ENCODE data around the gene MED13L. TPM values are rescaled to one million over a fixed set of nuclear protein-coding genes. Genes with fewer than 3 reads are reported as not detected.
A peak's percentile ranks its signal among the peaks of the same experiment; 100 is the strongest.

The MED13L gene
- total RNA-seq, 2 experiments from 2014 or later: 112 to 120 TPM

GRCh38 chr12:116202433-116202832 is 75.1 kb downstream of the MED13L start:
- ATAC-seq (ENCODE audit: low read depth) (no peak), DNase-seq (no peak)
- Mint-ChIP-seq H3K27me3 (no peaks in the 10 kb centered on the region), H3K4me3 (no peak overlapping the region), H3K9me3 (no peaks in the 10 kb centered on the region), H3K36me3 (peaks cover 15% of the 10 kb centered on the region), H3K4me1 (peaks cover 7% of the 10 kb centered on the region), H3K27ac (no peak overlapping the region)
- POLR2A ChIA-PET: interaction anchor here (1.2 kb wide), 1 partner anchor 30 kb away, joined by 3 read pairs; no protein-coding TSS in a partner anchor

GRCh38 chr12:116201908-116202307 is 75.6 kb downstream of the MED13L start:
- Mint-ChIP-seq H3K27me3 (no peaks in the 10 kb centered on the region), H3K27ac (no peak overlapping the region), H3K36me3 (peaks cover 15% of the 10 kb centered on the region), H3K9me3 (no peaks in the 10 kb centered on the region), H3K4me3 (no peak overlapping the region), H3K4me1 (peaks cover 6% of the 10 kb centered on the region)
- no peak for ATAC-seq (ENCODE audit: low read depth)
- POLR2A ChIA-PET: interaction anchor here (1.2 kb wide), 1 partner anchor 30 kb away, joined by 3 read pairs; no protein-coding TSS in a partner anchor
- no peak for DNase-seq

- H3K4me1 Mint-ChIP-seq: peaks cover 5% of the 10 kb centered on the region
Measured at GRCh38 chr12:116201359-116201758, 76.1 kb downstream of the MED13L start.

GRCh38 chr12:116200812-116201211 is 76.7 kb downstream of the MED13L start:
- ATAC-seq (ENCODE audit: low read depth) (no peak), DNase-seq (no peak)
- Mint-ChIP-seq H3K9me3 (no peaks in the 10 kb centered on the region), H3K27ac (no peak overlapping the region), H3K4me1 (peaks cover 7% of the 10 kb centered on the region), H3K36me3 (peaks cover 14% of the 10 kb centered on the region), H3K27me3 (no peaks in the 10 kb centered on the region), H3K4me3 (no peak overlapping the region)
- POLR2A ChIA-PET: no interaction called here

More at GRCh38 chr12:116201359-116201758, 76.1 kb downstream of the MED13L start:
- no peaks in the 10 kb centered on the region for H3K9me3 Mint-ChIP-seq
- no peak overlapping the region for H3K27ac Mint-ChIP-seq
- no peaks in the 10 kb centered on the region for H3K27me3 Mint-ChIP-seq
- no peak overlapping the region for H3K4me3 Mint-ChIP-seq
- POLR2A ChIA-PET: interaction anchor here (1.2 kb wide), 1 partner anchor 29 kb away, joined by 3 read pairs; no protein-coding TSS in a partner anchor
- DNase-seq (no peak), ATAC-seq (ENCODE audit: low read depth) (no peak)
- H3K36me3 Mint-ChIP-seq: peaks cover 14% of the 10 kb centered on the region

- Mint-ChIP-seq H3K4me3 (no peak overlapping the region), H3K4me1 (peaks cover 16% of the 10 kb centered on the region)
Measured at GRCh38 chr12:116199160-116199706, 78.3 kb downstream of the MED13L start.

GRCh38 chr12:116196752-116197718 is 80.5 kb downstream of the MED13L start:
- H3K27ac Mint-ChIP-seq: no peak overlapping the region
- POLR2A ChIA-PET: interaction anchor here (0.6 to 0.7 kb wide), 2 partner anchors 9 to 121 kb away, joined by 3 read pairs; no protein-coding TSS in a partner anchor
- H3K9me3 Mint-ChIP-seq: no peaks in the 10 kb centered on the region
- ATAC-seq (ENCODE audit: low read depth) (no peak), DNase-seq (no peak)
- H3K4me3 Mint-ChIP-seq: no peak overlapping the region
- H3K27me3 Mint-ChIP-seq: no peaks in the 10 kb centered on the region
- peaks cover 10% of the 10 kb centered on the region for H3K36me3 Mint-ChIP-seq
- peaks cover 21% of the 10 kb centered on the region for H3K4me1 Mint-ChIP-seq

More at GRCh38 chr12:116199160-116199706, 78.3 kb downstream of the MED13L start:
- H3K27ac Mint-ChIP-seq: no peak overlapping the region
- no peaks in the 10 kb centered on the region for H3K27me3 Mint-ChIP-seq
- no peak for DNase-seq
- H3K9me3 Mint-ChIP-seq: no peaks in the 10 kb centered on the region
- no peak for ATAC-seq (ENCODE audit: low read depth)
- peaks cover 7% of the 10 kb centered on the region for H3K36me3 Mint-ChIP-seq
- POLR2A ChIA-PET: no interaction called here

- ATAC-seq (ENCODE audit: low read depth): no peak
- peaks cover 8% of the 10 kb centered on the region for H3K36me3 Mint-ChIP-seq
- H3K4me1 Mint-ChIP-seq: peaks cover 21% of the 10 kb centered on the region
- DNase-seq: no peak
- no peak overlapping the region for H3K27ac Mint-ChIP-seq
- POLR2A ChIA-PET: interaction anchor here (0.6 to 0.7 kb wide), 2 partner anchors 9 to 120 kb away, joined by 3 to 5 read pairs; no protein-coding TSS in a partner anchor
- no peak overlapping the region for H3K4me3 Mint-ChIP-seq
- H3K27me3 Mint-ChIP-seq: no peaks in the 10 kb centered on the region
- H3K9me3 Mint-ChIP-seq: no peaks in the 10 kb centered on the region
Measured at GRCh38 chr12:116196226-116196625, 81.3 kb downstream of the MED13L start.

GRCh38 chr12:116194935-116195431 is 82.5 kb downstream of the MED13L start:
- H3K36me3 Mint-ChIP-seq: peaks cover 10% of the 10 kb centered on the region
- peak overlapping the region; percentile 54 for H3K4me3 Mint-ChIP-seq
- no peaks in the 10 kb centered on the region for H3K9me3 Mint-ChIP-seq
- peak; percentile 32 for DNase-seq
- peak; percentile 83 for ATAC-seq (ENCODE audit: low read depth)
- H3K4me1 Mint-ChIP-seq: peaks cover 21% of the 10 kb centered on the region
- peak overlapping the region; percentile 60 for H3K27ac Mint-ChIP-seq
- POLR2A ChIA-PET: interaction anchor here (0.8 kb wide), 1 partner anchor 9 kb away, joined by 3 read pairs; no protein-coding TSS in a partner anchor
- H3K27me3 Mint-ChIP-seq: no peaks in the 10 kb centered on the region

GRCh38 chr12:116189692-116190091 is 87.8 kb downstream of the MED13L start:
- POLR2A ChIA-PET: no interaction called here
- H3K27me3 Mint-ChIP-seq: no peaks in the 10 kb centered on the region
- DNase-seq (no peak), ATAC-seq (ENCODE audit: low read depth) (no peak)
- no peak overlapping the region for H3K27ac Mint-ChIP-seq
- H3K4me3 Mint-ChIP-seq: no peak overlapping the region
- H3K36me3 Mint-ChIP-seq: peaks cover 13% of the 10 kb centered on the region
- H3K9me3 Mint-ChIP-seq: no peaks in the 10 kb centered on the region
- H3K4me1 Mint-ChIP-seq: peaks cover 36% of the 10 kb centered on the region

GRCh38 chr12:116188581-116188980 is 88.9 kb downstream of the MED13L start:
- Mint-ChIP-seq H3K27me3 (no peaks in the 10 kb centered on the region), H3K4me1 (peaks cover 36% of the 10 kb centered on the region), H3K4me3 (no peak overlapping the region), H3K9me3 (no peaks in the 10 kb centered on the region), H3K36me3 (peaks cover 13% of the 10 kb centered on the region), H3K27ac (no peak overlapping the region)
- DNase-seq (no peak), ATAC-seq (ENCODE audit: low read depth) (no peak)
- POLR2A ChIA-PET: no interaction called here

GRCh38 chr12:116187151-116187511 is 90.4 kb downstream of the MED13L start:
- POLR2A ChIA-PET: interaction anchor here (0.6 to 1.2 kb wide), 2 partner anchors 11 to 54 kb away, joined by 3 read pairs; no protein-coding TSS in a partner anchor
- peaks cover 43% of the 10 kb centered on the region for H3K4me1 Mint-ChIP-seq
- peak overlapping the region; percentile 22 for H3K27ac Mint-ChIP-seq
- H3K9me3 Mint-ChIP-seq: no peaks in the 10 kb centered on the region
- ATAC-seq (ENCODE audit: low read depth): peak; percentile 61
- peak overlapping the region; percentile 20 for H3K4me3 Mint-ChIP-seq
- no peak for DNase-seq
- no peaks in the 10 kb centered on the region for H3K27me3 Mint-ChIP-seq
- H3K36me3 Mint-ChIP-seq: peaks cover 11% of the 10 kb centered on the region

GRCh38 chr12:116186482-116187150 is 90.9 kb downstream of the MED13L start:
- POLR2A ChIA-PET: interaction anchor here (0.6 to 1.2 kb wide), 2 partner anchors 11 to 55 kb away, joined by 3 read pairs; no protein-coding TSS in a partner anchor
- Mint-ChIP-seq H3K27me3 (no peaks in the 10 kb centered on the region), H3K36me3 (peaks cover 11% of the 10 kb centered on the region), H3K27ac (peak overlapping the region; percentile 22), H3K4me3 (peak overlapping the region; percentile 20), H3K9me3 (no peaks in the 10 kb centered on the region), H3K4me1 (peaks cover 45% of the 10 kb centered on the region)
- ATAC-seq (ENCODE audit: low read depth) (no peak), DNase-seq (no peak)

- ATAC-seq (ENCODE audit: low read depth) (no peak), DNase-seq (no peak)
- Mint-ChIP-seq H3K4me1 (peaks cover 46% of the 10 kb centered on the region), H3K27me3 (no peaks in the 10 kb centered on the region), H3K36me3 (peaks cover 5% of the 10 kb centered on the region), H3K4me3 (no peak overlapping the region), H3K27ac (no peak overlapping the region), H3K9me3 (no peaks in the 10 kb centered on the region)
- POLR2A ChIA-PET: no interaction called here
Measured at GRCh38 chr12:116184763-116185162, 92.7 kb downstream of the MED13L start.
